Loucy (cell line): Measurements from ENCODE around the gene SOX30.

Experiments
- CTCF ChIP-seq: fragments of 200-600 bp; sonication (generic); conservative IDR thresholded peaks from 2 replicates; pipeline ENCODE4 v1.5.1; 2014; ENCODE audit warnings: mild to moderate bottlenecking, antibody characterized with exemption, low read length
- EZH2phosphoT487 ChIP-seq: fragments of 200-600 bp; IDR thresholded peaks from 2 replicates; pipeline ENCODE4 v1.6.1; 2018; ENCODE audit warnings: antibody characterized with exemption, mild to moderate bottlenecking, moderate library complexity, borderline replicate concordance

- TF ChIP-seq CTCF (no peak), EZH2phosphoT487 (no peak)
Measured at GRCh38 chr5:157607371-157608161, 44.7 kb downstream of the SOX30 start.
